GM18511 (cell line): ENCODE results near the gene SKOR1.

Experiments used
- ATAC-seq: cut with Tn5 transposase; IDR thresholded peaks from one replicate; pipeline ENCODE4 v1.9.1; 2021; ENCODE audit warnings: mild to moderate bottlenecking, moderate library complexity; ENCODE audit not compliant: unreplicated experiment

Gene SKOR1

GRCh38 chr15:67816668-67817067 is 8.6 kb upstream of the SKOR1 start:
- no peak for ATAC-seq

DNA sequence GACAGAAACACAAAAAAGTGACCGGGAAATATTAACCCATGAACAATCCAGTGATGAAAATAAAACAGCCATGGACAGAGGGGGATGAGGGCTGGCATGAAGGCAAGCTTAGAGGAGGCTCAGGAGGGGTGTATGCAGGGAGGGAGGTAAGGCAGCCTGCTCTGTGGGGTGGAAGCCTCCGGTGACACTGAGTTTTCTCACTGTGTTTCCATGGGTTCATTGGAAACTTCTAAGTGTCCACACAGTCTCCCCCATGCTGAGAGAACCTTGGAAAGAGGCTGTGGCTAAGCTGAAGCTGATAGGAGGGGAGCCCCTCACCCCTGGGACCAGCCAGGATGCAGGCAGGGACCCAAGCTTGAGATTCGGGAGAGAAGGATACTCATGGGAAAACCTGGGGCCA is 6.8 kb upstream of the SKOR1 start:
- no peak for ATAC-seq

GRCh38 chr15:67819636-67820035 is 5.7 kb upstream of the SKOR1 start:
- no peak for ATAC-seq

DNA sequence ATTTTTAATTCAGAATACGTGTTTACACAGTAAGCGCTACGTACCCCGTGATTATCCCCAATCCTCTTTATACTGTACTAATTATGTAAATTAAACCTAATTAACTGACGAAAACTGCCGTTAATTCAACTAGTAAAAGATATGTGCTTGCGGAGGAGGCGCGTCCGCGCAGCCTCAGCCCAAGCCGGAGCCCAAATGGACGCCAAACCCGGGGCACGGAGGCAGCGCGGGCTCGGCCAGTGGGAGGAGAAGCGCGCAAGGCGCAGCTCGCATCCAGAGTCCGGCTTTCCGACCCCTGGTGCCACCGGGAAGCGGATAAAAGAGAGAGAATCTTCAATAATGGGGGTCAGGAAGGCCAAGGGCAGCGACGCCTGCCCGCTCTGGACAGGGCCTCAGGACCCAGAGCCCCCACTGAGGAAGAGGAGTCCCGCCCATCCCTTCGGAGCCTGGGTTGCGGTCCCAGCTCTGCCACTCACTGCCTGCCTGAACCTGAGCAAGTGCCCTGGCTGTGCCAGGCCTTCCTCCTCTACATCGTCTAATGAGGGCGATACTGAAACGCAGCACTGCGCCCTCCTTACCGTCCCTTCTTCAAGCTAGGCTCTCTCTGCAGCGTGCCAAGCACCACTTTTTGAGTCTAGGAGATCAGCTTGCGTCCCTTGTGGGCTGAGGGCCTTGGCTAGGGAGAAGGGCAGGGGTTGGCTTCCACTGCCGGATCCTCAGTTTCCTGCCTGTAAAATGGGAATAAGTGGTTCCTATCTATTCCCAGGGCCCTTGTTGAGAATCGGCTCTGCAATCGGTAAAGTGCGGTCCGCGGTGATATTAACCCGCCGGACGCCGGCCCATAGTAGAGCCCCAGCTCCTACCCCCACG is 5.0 kb upstream of the SKOR1 start:
- ATAC-seq: no peak

DNA sequence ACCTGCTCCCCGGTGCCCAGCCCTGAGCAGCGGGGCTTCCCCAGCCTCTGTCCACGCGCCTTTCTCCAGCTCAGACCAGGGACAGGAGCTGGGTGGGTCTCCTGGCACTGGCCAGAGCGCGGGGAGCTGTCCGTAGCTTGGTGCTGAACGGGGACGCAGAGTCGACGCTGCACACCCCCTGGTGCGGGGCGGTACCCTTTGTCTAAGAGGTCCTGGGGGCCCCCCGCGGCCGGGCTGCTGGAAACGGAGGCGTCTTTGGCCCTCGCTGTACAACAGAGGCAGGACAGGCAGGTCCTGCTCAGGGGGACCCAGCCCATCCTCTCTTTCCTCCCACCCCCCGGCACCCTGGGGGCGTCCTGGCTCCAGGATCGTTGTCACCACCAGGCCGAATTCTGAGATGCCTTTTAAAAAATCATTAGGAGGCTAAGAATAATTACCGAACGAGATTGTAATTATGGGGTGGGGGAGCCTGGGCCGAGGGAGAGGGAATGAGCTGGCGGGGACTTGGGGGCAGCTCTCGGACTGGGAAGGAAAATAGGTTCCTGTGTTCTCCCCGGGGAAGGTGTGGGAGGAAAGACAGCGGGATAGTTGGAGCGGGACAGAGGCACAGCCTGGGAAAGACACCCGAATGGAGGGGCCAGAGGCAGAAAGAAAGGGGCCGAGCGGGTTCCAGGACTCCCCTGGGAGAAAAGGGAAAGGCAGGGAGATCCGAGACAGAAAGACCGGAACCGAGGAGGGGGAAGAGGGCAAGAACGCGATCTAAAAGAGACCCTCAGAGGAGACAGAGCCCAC is 4.1 kb upstream of the SKOR1 start:
- no peak for ATAC-seq

- no peak for ATAC-seq
Observed at GRCh38 chr15:67821784-67822440, 3.4 kb upstream of the SKOR1 start.

DNA sequence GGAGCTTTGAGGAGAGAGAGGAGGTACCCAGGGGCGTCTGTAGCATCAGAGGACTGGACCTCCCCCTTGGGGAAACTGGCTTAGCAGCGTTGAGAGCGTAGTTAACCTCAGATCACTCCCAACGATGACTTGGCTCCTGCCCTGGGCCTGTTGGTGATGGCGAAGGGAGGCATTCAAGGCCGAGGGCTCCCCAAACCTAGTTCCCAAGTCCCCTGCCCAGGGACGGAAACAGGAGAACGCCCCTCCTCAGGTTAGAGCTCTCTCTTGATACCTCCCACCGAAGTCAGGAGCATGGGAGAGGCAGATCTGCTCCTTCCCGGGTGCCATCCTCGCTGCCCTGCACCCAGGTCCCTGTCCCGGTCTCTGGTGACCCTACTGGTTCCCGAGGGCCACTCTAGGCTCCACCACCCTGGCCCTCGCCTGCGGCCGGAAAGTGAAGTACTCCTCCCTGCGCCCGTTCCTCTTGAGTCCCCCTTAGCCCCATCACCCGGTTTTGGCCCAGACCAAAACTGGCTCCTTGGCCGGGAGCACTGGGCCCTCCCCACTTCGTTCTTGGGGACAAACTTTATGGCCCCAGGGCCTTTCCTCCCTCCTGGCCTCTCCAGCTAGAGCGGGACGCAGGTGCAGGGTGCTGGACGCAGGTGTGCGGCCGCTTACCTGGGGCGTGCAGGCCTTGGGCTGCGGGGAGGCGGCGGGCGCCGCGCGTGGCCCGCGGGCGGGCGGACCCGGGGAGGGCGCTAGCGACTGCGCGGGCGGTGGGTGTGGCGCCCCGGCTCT is 2.6 kb upstream of the SKOR1 start:
- ATAC-seq: no peak

DNA sequence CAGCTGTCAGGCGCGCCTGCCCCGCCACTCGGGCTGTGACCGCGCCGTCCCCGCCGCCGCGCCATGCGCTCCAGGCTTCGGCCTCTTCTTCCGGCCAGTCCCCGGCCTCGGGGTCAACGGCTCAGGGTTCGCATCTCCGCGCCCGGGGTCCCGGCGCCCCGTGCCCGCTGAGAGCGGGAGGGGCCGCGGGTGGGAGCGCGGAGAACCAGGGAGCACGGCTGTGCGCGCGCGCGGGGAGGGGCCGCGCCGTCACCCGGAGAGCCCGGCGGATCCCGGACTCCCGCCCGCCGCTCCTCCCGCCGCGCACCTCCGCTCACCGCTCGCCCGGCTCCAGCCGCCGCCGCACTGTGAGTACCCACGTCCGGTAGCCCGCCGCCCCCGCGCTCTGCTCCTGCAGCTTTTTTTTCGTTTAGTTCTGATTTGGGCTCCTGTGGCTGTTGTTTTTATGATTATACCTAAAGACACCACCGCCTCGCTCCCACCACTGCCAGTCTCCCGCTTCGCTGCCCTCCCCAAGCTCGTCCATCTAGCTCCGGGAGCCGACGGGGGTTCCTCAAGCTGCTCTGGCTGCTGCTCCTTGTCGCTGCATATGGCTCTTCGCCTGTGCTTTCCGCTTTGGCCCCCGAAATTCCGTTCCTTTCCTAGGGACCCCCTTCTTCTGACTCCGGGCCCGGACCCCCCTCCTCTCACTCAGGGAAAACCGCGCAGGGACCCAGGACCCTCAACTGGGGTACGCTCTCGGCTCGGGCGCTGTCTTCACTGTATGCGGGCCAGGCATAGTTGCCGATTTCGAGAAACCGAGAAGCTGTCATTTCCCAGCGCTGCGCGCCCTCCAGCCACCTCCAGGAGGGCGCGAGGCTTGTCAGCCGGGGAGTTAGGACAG is 1.8 kb upstream of the SKOR1 start:
- no peak for ATAC-seq

DNA sequence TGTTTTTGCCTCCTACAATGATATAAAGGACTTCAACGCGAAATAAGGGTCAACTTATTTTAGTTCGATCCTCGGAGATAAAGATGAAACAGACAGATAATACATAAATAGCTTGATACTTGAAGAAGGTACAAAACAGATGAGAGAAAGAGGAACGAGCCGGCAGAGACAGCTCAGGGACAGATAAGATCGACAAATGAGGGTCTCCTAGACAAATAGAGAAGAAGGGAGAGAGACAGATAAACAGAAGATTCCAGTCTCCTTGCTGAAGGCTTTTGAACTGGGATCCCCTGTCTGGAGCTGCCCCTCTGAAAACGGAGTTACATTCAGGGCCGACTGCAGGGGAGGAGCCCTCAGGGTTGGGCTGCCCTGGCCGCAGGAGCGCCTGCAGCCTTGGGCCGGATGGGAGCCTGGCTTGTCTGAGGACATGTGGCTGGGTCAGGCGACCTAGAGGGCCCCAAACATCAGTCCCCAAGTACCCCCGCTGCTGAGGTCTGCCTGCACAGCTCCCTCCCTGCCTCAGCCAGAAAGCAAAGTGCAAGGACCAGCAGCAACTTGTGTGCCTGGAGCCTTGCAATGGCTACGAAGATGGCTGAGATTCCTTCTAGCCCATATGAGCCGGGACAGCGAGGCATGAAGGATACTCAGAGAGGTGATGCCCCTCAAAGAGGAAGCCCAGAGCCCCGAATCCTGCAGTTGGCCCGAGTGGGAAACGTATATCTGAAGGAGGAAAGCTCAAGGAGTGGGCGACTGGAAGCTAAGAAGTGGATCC is 926 bp upstream of the SKOR1 start:
- no peak for ATAC-seq

DNA sequence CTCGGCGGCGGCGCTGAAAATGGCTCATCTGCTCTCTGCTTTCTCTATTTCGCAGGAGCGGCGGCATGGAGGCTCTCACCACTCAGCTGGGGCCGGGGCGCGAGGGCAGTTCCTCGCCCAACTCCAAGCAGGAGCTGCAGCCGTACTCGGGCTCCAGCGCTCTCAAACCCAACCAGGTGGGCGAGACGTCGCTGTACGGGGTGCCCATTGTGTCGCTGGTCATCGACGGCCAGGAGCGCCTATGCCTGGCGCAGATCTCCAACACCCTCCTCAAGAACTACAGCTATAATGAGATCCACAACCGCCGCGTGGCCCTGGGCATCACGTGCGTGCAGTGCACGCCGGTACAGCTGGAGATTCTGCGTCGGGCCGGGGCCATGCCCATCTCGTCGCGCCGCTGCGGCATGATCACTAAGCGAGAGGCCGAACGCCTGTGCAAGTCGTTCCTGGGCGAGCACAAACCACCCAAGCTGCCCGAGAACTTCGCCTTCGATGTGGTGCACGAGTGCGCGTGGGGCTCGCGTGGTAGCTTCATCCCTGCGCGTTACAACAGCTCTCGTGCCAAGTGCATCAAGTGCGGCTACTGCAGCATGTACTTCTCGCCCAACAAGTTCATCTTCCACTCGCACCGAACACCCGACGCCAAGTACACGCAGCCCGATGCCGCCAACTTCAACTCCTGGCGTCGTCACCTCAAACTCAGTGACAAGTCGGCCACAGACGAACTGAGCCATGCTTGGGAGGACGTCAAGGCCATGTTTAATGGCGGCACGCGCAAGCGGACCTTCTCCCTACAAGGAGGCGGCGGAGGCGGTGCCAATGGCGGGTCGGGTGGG is 790 bp downstream of the SKOR1 start:
- no peak for ATAC-seq

GRCh38 chr15:67826717-67827561 is 1.6 kb downstream of the SKOR1 start:
- ATAC-seq: no peak

DNA sequence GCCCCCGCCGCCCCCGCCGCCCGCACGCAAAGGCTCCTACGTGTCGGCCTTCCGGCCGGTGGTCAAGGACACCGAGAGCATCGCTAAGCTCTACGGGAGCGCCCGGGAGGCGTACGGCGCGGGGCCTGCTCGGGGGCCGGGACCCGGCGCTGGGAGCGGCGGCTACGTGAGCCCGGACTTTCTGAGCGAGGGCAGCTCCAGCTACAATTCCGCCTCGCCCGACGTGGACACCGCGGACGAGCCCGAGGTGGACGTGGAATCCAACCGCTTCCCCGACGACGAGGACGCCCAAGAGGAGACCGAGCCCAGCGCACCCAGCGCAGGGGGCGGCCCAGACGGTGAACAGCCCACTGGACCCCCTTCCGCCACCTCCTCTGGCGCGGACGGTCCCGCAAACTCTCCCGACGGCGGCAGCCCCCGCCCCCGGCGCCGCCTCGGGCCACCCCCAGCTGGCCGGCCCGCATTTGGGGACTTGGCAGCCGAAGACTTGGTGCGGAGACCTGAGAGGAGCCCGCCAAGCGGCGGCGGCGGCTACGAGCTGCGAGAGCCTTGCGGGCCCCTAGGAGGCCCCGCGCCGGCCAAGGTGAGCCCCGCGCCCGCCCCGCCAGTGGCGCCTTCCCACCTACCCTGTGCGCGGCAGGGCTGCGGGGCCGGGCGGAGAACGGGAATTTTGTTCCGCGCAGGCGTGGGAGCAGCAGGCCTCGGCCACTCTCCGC is 2.4 kb downstream of the SKOR1 start:
- ATAC-seq: no peak

DNA sequence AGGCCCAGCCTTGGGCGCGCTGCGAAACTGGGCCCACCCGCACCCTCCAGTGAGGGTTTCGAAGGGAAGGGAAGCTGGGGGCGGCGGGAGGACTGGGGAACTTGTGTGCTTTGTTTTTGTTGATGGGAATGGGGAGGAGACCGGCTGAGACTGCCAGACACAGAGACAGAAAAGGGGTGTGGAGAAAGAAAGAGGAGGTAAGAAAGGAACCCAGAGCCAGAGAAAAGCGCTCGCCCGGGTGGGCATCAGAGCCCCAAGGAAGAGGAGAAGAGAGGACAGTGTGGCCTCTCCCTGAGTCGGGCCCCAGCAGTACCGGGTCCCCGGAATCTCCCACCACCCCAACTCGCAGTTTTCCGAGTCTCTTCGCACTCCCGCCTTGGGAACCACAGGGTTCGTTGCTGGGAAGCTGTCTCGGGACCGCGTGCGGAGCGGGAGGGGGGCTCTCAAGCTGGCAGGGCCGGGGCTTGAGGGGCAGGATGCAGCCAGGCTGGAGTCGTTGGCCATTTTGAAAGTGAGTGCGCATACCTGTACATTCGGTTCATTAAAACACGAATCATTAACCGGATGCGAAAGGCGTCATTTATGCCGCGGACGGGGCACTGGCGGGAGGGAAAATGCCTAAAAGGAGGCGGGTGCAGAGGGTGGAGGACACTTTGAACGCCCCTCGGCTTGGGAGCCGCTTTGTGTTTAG is 3.1 kb downstream of the SKOR1 start:
- no peak for ATAC-seq

GRCh38 chr15:67828969-67829646 is 3.8 kb downstream of the SKOR1 start:
- ATAC-seq: no peak

DNA sequence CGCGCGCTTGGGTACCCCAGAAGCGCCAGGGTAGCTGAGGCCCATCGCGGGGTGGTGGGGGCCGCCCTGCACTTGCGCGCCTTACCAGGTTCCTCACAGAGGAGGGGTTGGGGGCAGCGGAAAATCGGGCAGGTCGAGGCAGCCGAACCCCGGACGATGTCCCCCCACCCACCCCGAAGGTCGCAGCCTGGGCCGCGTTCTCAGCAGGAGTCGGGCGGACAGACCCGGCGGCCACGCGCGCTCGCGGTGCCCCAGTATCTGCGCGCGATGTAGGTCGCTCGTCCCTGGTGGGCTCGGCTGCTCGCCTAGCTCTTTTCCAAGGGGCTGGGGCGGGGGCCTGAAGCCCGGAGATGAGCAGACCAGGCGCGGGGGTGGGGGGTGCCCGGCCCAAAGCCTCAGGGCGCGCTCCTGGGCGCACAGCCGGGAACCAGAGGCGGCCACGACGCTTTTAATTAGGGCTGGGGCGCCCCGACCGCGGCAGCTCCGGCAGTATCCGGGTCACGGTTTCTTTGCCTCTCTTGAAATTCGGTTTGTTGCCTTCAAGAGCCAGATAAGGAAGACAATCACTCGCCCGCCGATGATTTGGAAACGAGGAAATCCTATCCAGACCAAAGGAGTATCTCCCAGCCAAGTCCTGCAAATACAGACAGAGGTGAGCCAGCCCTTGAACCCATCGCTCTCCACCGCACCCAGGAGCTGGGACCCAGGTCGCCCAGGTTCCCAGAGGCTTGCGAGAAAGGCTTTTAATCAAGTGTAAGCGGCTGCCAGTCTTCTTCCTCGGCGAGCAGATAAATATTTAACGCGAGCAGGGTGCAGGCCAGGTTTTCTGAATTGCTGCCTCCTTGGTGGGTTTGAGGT is 4.6 kb downstream of the SKOR1 start:
- ATAC-seq: no peak
